ENCODE data around the gene PDK2.

- TF ChIP-seq POLR2A (IDR thresholded peaks at IDR 0.05) (no peak), POLR2AphosphoS5 (IDR thresholded peaks at IDR 0.05) (no peak)
Measured at GRCh38 chr17:50072130-50072529, 23.0 kb upstream of the PDK2 start.
